GM19397 (cell line): ENCODE measurements around the gene MICALL2.

ENCODE experiments used
- ATAC-seq: cut with Tn5 transposase; IDR thresholded peaks from one replicate; pipeline ENCODE4 v1.9.1; 2021; ENCODE audit warnings: mild to moderate bottlenecking, moderate library complexity; ENCODE audit not compliant: unreplicated experiment

MICALL2 gene

GRCh38 chr7:1434891-1435670 lies 24.2 kb downstream of the MICALL2 start:
- ATAC-seq = no peak

GRCh38 chr7:1434165-1434718 lies 25.0 kb downstream of the MICALL2 start:
- ATAC-seq = no peak

GRCh38 chr7:1433128-1433920 lies 25.9 kb downstream of the MICALL2 start:
- ATAC-seq = no peak

- ATAC-seq = no peak
These were observed 26.7 kb downstream of the MICALL2 start for GRCh38 chr7:1432411-1433082.

- ATAC-seq = no peak
These were observed 27.5 kb downstream of the MICALL2 start for GRCh38 chr7:1431634-1432380.

GRCh38 chr7:1431226-1431625 lies 28.0 kb downstream of the MICALL2 start:
- no peak for ATAC-seq

- no peak for ATAC-seq
These were observed 29.0 kb downstream of the MICALL2 start for GRCh38 chr7:1430056-1430845.

- ATAC-seq = no peak
These were observed 30.2 kb downstream of the MICALL2 start for GRCh38 chr7:1428941-1429501.

GRCh38 chr7:1427064-1427657 lies 32.1 kb downstream of the MICALL2 start:
- no peak for ATAC-seq

- no peak for ATAC-seq
These were observed 32.8 kb downstream of the MICALL2 start for GRCh38 chr7:1426474-1426873.

GRCh38 chr7:1425292-1426136 lies 33.8 kb downstream of the MICALL2 start:
- no peak for ATAC-seq

GRCh38 chr7:1424041-1424440 lies 35.2 kb downstream of the MICALL2 start:
- no peak for ATAC-seq

- no peak for ATAC-seq
These were observed 35.9 kb downstream of the MICALL2 start for GRCh38 chr7:1423264-1423811.

- no peak for ATAC-seq
These were observed 36.6 kb downstream of the MICALL2 start for GRCh38 chr7:1422512-1423263.

- ATAC-seq = no peak
These were observed 37.3 kb downstream of the MICALL2 start for GRCh38 chr7:1421946-1422345.

- no peak for ATAC-seq
These were observed 38.1 kb downstream of the MICALL2 start for GRCh38 chr7:1421020-1421790.
